Measurements from ENCODE around the gene GOSR2. TPM values are rescaled to one million over a fixed set of nuclear protein-coding genes. Genes with fewer than 3 reads are reported as not detected.

GOSR2 gene
- total and polyA plus RNA-seq, 2 of the 8 experiments (the other 6 are each of a cell fraction or from before 2014, with no cell fraction given), result 28.2 to 36.2 TPM

DNA sequence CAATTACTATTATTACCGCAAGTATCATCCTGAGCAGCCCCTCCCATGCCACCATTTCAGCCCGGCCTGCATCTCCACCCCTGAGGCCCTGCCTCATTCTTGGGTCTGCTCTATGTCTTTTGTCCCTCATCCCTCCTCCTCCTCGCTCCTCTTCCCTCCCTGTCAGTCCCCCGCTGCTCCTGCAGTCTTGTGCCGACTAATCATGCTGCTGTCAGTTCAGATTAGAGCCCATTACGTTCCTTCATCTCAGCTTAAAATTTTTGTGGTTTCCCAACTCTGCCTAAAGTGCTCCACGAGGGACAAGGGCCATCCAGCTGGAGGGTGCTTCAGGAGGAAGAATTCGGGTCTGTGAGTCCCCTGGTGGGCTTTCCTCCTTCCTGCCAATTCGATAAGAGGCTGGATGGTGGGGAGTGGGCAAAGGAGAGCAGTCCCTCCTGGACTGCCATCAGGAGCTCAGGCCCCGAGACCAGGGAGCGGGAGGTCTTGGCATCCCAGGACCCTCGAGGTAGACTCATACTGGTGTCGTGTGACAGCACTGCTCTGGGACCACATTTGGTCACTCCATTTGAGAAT is 32.9 kb upstream of the GOSR2 start (continued):
- TF ChIP-seq RNF2 (IDR thresholded peaks at IDR 0.05; ENCODE audit: borderline replicate concordance, low read depth, low read length, missing control alignments, poor library complexity, severe bottlenecking), result no peak
- no peak for TF ChIP-seq RXRA (IDR thresholded peaks at IDR 0.05; ENCODE audit: insufficient read depth, low read depth, low read length)
